ENCODE results near the gene SYT4.
"Not testable (repeated sequence)": the region's sequence is repeated elsewhere in the genome, so short reads cannot be mapped to it uniquely, and the experiment has no call there.

SYT4 gene, protein sequence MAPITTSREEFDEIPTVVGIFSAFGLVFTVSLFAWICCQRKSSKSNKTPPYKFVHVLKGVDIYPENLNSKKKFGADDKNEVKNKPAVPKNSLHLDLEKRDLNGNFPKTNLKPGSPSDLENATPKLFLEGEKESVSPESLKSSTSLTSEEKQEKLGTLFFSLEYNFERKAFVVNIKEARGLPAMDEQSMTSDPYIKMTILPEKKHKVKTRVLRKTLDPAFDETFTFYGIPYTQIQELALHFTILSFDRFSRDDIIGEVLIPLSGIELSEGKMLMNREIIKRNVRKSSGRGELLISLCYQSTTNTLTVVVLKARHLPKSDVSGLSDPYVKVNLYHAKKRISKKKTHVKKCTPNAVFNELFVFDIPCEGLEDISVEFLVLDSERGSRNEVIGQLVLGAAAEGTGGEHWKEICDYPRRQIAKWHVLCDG

DNA sequence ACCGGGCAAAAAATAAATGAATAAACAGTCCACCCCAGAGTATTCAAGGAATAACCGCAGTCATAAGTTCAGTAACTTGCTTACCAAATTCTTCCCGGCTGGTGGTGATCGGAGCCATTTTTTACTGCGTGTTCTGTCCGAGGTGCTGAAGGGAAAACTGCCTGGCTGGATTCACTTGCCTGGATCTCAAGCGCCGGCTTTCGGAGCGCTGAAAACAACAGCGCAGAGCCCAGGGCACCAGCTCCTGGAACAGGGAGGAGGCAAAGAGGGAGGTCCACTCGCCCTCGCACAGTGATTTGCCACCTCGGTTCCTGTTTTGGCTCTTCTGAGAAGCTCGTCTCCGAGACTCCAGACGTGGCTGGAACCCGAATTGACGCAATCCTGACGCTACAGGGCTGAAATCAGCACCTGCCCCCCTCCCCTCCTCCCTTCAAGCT is at the start of gene SYT4:
TSS of gene SYT4 (minus strand) at position 327 of the 437 bp plus-strand sequence. CDS start at position 118, 209 bp downstream.
- in situ Hi-C loops (cut with HindIII; ENCODE audit: low pct_unique_long_range_greater_than_20kb, low sequenced_read_pairs) = no loop called here
- TF ChIP-seq JUND (IDR thresholded peaks at IDR 0.05; ENCODE audit: low read depth) = no peak
- DNase-seq (ENCODE audit: low read depth in 1 of 2, low spot score in 1 of 2) = peak; percentile 31 to 78

DNA sequence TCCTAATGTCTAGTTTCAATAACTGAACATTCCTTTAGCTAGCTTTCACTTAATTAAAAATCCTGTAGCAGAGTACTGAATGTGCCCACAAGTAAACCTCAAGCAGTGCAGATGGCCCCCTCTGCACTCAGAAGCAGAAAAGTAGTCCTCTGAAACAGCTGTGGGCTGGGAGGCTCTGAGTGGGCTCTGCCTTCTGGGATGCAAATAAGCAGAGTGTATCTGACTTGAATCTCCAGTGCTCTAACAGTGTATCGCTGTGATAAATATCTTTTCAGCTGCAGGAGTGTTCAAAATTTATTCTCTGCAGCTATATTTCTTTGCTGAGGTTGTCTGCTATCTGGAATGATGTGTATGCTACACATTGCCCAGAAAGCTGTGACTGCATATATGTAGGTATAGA is 44.8 kb upstream of the SYT4 start:
- DNase-seq (ENCODE audit: low read depth in 1 of 2, low spot score in 1 of 2) = no peak

DNA sequence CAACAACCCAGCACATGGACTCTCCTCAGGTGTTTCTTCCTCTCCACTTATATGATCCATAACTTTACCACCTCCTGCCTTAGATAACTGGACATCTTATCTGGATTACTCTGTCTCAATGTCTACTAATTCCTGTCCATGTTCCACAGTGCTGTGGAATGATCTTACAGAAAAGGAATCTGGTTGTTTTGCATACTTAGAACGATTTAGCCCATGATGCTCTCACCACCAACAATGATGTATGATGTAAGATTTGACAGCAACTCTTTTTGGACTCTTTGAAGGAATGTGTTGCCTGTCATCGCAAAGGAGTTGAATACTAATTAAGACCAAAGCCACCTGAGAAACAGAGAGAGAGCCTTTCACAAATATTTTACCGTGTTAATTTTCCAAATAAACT is 37.7 kb upstream of the SYT4 start:
- in situ Hi-C loops (cut with HindIII; ENCODE audit: low pct_unique_long_range_greater_than_20kb, low sequenced_read_pairs) = no loop called here
- TF ChIP-seq JUND (IDR thresholded peaks at IDR 0.05; ENCODE audit: low read depth) = no peak
- DNase-seq (ENCODE audit: low read depth in 1 of 2, low spot score in 1 of 2) = no peak

More for the DNA sequence above, 44.8 kb upstream of the SYT4 start:
- no peak for TF ChIP-seq JUND (IDR thresholded peaks at IDR 0.05; ENCODE audit: low read depth)
- in situ Hi-C loops (cut with HindIII; ENCODE audit: low pct_unique_long_range_greater_than_20kb, low sequenced_read_pairs) = no loop called here

DNA sequence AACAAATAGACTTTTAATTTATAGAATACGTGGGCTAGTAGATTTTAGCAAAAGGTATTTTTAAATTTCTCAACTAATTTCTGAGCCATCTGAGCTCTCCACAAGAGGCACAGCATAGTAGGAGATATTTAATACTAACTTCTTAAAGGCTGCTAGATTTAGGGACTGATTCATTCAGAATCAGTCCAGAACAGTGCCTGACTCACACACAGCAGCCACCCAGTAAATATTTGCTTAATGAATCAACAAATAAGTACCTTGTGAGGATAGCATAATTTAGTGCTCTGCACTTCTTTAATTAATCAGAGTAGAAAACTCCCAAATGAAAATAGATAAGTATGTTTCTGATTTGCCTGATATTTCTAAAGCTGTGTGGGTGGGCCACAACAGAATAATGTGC is 35.6 kb upstream of the SYT4 start:
- TF ChIP-seq JUND (IDR thresholded peaks at IDR 0.05; ENCODE audit: low read depth) = no peak
- no peak for DNase-seq (ENCODE audit: low read depth in 1 of 2, low spot score in 1 of 2)
- in situ Hi-C loops (cut with HindIII; ENCODE audit: low pct_unique_long_range_greater_than_20kb, low sequenced_read_pairs) = no loop called here

DNA sequence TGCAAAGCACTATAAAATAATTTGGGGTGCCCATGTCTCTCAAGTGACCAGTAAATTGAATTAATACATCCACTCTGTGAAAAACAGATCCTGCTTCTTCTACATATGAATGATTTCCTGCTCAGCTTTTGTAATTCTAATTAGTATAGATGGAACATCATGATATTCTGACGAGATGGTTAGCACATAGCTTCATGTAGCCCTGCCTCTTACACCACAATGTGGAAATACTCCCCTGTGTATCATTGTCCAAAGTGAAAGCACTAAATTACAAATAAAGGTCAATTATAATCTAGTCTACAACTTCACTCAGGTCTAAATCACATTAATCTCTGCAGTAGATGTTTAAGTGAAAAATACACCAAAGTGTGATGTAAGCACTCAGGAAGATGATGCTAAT is 32.9 kb upstream of the SYT4 start:
- in situ Hi-C loops (cut with HindIII; ENCODE audit: low pct_unique_long_range_greater_than_20kb, low sequenced_read_pairs) = no loop called here
- no peak for TF ChIP-seq JUND (IDR thresholded peaks at IDR 0.05; ENCODE audit: low read depth)
- DNase-seq (ENCODE audit: low read depth in 1 of 2, low spot score in 1 of 2) = no peak

DNA sequence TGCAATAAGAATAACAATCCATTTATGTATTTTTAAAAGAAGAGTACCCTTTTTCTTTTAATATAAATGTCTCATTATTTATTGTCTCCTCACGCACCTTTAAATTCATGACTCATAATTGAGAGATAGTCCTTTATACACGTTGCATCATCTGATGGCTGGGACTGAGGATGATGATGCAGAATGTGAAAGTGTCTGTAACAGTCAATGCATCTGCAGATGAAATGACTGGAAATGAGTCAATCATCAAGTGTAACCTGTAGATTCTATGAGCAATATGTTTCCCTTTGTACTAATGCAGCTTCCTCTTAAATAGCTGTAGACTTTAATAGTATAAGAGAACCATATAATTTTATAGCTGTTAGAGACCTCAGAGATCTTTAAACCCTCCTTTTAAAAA is 26.1 kb upstream of the SYT4 start:
- DNase-seq (ENCODE audit: low read depth in 1 of 2, low spot score in 1 of 2) = no peak
- in situ Hi-C loops (cut with HindIII; ENCODE audit: low pct_unique_long_range_greater_than_20kb, low sequenced_read_pairs) = no loop called here
- no peak for TF ChIP-seq JUND (IDR thresholded peaks at IDR 0.05; ENCODE audit: low read depth)

DNA sequence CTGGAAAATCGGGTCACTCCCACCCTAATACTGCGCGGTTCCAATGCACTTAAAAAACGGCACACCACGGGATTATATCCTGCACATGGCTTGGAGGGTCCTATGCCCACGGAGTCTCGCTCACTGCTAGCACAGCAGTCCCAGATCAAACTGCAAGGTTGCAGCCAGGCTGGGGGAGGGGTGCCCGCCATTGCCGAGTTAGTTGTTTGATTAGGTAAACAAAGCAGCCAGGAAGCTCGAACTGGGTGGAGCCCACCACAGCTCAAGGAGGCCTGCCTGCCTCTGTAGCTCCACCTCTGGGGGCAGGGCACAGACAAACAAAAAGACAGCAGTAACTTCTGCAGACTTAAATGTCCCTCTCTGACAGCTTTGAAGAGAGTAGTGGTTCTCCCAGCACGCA is 8.9 kb upstream of the SYT4 start:
- in situ Hi-C loops (cut with HindIII; ENCODE audit: low pct_unique_long_range_greater_than_20kb, low sequenced_read_pairs); DNase-seq (ENCODE audit: low read depth in 1 of 2, low spot score in 1 of 2): not testable (repeated sequence)

DNA sequence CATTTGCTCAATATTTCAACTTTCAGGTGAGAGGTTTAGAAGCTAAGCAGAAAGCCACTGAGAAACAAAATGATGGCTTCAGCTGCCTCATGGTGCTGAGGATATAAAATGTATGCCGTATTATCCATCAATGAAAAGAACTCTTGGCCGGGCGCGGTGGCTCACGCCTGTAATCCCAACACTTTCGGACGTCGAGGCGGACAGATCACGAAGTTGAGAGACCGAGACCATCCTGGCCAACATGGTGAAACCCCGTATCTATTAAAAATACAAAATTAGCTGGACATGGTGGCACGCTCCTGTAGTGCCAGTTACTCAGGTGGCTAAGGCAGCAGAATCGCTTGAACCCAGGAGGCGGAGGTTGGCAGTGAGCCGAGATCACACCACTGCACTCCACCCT is 6.0 kb upstream of the SYT4 start:
- TF ChIP-seq JUND (IDR thresholded peaks at IDR 0.05; ENCODE audit: low read depth) = no peak
- no peak for DNase-seq (ENCODE audit: low read depth in 1 of 2, low spot score in 1 of 2)
- in situ Hi-C loops (cut with HindIII; ENCODE audit: low pct_unique_long_range_greater_than_20kb, low sequenced_read_pairs) = no loop called here

DNA sequence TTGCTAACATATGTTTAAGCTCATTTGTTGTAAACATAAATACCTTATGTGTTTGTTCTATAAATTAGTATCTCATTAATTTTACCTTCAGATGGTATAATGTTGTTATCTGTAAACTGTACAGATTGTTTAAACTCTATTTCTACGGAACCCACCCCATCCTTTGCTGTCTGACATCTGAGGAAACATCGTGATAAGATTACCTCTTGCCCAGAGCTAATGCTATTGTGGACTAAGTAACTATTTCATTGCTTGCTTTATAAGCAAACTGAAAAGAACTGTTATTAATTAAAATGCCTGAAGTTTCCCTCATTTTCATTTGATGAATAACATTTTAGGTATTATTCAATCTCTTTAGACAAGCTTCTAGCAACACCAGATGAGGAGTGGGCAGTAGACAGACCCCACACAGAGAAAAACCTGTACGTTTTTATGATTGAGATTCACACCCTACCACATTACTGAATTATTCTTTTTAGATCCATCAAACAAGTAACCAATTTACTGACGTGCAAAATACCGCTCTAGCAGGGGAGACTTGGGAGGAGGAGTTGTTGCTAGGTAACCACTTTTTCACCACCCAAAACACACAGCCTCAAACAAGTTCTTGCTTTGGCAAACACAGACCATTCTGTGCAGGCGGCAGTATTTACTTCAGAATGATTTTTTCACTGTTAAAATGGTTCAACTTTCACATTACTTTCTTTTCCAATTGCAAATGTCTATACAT is 1.9 kb upstream of the SYT4 start:
- in situ Hi-C loops (cut with HindIII; ENCODE audit: low pct_unique_long_range_greater_than_20kb, low sequenced_read_pairs) = no loop called here
- no peak for TF ChIP-seq JUND (IDR thresholded peaks at IDR 0.05; ENCODE audit: low read depth)
- peak in 1 of 2 experiments; percentile 48 for DNase-seq (ENCODE audit: low read depth in 1 of 2, low spot score in 1 of 2)

DNA sequence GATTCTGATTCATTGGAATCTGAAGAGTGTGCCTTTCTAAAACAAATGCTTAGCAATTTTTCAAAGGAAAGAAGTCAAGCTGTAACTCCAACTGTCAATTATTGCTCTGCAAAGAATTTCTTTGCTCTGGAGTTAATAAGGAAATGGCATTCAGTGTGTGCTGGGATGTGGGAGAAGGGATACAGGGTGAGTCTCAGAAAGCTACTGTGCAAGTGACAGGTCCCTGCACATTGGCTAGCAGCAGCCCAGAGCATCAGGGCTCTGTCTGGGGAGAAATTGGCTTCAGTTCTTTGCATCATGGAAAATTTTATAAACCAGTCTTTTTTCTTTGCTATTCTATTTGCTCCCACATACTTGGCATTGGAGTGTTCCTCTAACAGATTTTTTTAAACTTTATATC is 1.1 kb upstream of the SYT4 start:
- in situ Hi-C loops (cut with HindIII; ENCODE audit: low pct_unique_long_range_greater_than_20kb, low sequenced_read_pairs) = no loop called here
- DNase-seq (ENCODE audit: low read depth in 1 of 2, low spot score in 1 of 2) = no peak
- no peak for TF ChIP-seq JUND (IDR thresholded peaks at IDR 0.05; ENCODE audit: low read depth)

DNA sequence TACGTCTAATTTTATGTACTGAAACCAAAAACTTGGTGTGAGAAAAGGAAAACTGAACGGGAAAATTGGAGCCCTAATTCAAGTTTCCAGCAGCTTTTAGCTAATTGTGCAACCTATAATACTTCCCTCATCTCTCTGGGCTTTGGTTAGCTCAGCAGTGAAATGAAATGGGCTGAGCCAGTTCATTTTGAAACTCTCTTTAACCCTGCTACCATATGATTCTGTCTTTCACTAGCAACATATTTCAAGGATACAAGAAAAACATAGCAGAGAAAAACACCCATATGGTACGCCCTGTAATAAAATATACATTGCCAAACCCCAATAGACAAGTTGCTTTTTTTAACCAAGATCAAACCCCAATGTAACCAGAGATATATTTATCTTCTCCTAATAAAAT is 799 bp downstream of the SYT4 start:
- in situ Hi-C loops (cut with HindIII; ENCODE audit: low pct_unique_long_range_greater_than_20kb, low sequenced_read_pairs) = no loop called here
- no peak for TF ChIP-seq JUND (IDR thresholded peaks at IDR 0.05; ENCODE audit: low read depth)
- DNase-seq (ENCODE audit: low read depth in 1 of 2, low spot score in 1 of 2) = no peak

DNA sequence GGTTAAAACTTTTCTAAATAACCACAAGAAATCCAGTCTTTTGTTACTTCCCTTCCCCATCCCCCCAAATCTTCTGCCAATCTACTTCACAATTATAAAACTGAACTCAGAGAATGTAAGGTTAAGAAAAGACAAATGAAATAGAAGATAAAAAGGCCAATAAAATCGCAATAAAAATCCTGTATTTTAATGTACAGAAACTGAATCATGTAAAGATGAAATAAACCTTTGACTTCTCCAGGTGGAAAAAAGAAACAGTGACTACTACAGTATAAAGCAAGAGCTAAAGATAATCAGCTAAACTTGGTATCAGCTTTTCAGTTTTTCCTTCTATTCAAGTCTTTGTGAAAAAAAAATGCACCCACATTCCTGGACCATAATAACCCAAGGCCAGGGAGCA is 1.7 kb downstream of the SYT4 start:
- in situ Hi-C loops (cut with HindIII; ENCODE audit: low pct_unique_long_range_greater_than_20kb, low sequenced_read_pairs) = no loop called here
- no peak for DNase-seq (ENCODE audit: low read depth in 1 of 2, low spot score in 1 of 2)
- no peak for TF ChIP-seq JUND (IDR thresholded peaks at IDR 0.05; ENCODE audit: low read depth)

DNA sequence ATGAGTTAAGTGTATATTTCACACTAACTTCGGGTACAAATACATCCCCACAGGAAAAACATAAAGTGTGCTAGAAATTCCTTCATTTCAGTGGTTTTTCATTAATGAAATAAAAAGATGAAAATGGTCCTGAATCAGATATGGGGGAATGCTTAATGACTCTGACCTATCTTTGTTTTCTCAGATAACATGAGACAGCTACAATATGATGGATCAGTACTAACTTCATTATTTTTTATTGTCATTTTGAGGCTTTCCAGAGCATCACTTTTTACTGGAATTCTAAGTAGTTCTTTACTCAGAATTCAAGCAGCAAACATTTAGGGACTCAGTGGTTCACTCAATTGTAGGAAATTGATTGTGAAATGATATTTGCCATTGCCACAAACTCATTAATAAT is 2.8 kb downstream of the SYT4 start:
- in situ Hi-C loops (cut with HindIII; ENCODE audit: low pct_unique_long_range_greater_than_20kb, low sequenced_read_pairs) = no loop called here
- no peak for TF ChIP-seq JUND (IDR thresholded peaks at IDR 0.05; ENCODE audit: low read depth)
- no peak for DNase-seq (ENCODE audit: low read depth in 1 of 2, low spot score in 1 of 2)
